ENCODE data around the gene PCBP3. TPM values are rescaled to one million over a fixed set of nuclear protein-coding genes. Genes with fewer than 3 reads are reported as not detected.

Gene PCBP3
- total and polyA plus RNA-seq, 2 of the 8 experiments (the other 6 are each of a cell fraction or from before 2014, with no cell fraction given) = 3.5 to 6.3 TPM

DNA sequence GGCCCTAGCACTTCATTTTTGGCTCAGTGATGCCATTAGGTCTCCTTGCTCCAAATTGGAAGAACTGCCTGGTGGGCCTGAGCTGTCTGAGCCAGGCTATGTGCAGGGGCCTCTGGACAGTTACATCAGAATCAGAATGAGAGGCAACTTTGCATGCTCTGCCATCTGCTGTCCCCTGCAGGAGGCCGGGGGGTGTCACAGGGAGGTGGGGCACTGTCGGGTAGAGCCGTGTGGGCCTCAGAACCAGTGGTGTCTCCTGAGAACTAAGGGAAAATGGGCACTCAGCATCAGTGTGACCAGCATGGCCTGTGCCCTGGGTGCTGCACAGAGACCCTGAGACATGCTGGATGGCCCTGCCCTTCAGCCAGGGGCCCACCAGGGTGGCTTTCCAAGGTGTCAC is 291.0 kb downstream of the PCBP3 start:
- Histone ChIP-seq H3K56ac (replicated peaks; ENCODE audit: insufficient read length, low read depth, low read length) (no peak overlapping the region), H2BK5ac (ENCODE audit: low read depth, low read length) (no peak overlapping the region), H4K20me1 (replicated peaks in 1 of 2; ENCODE audit: control insufficient read depth in 1 of 2, insufficient read depth in 2 of 2, low read length in 2 of 2) (no peaks in the 10 kb centered on the region), H3K23ac (ENCODE audit: insufficient read length) (no peak overlapping the region), H3K9me3 (ENCODE audit: insufficient read depth in 2 of 2, low read depth in 1 of 2, low read length in 1 of 2) (peaks cover 47 to 77% of the 10 kb centered on the region in 2 experiments), H4K5ac (ENCODE audit: insufficient read length, low read depth, low read length) (no peak overlapping the region), H3K4me1 (replicated peaks in 1 of 4; ENCODE audit: control insufficient read depth in 3 of 4, insufficient read depth in 4 of 4, low read length in 3 of 4) (no peaks in the 10 kb centered on the region), H3K4me3 (ENCODE audit: extremely low read depth in 1 of 4, insufficient read depth in 2 of 4, low read depth in 3 of 4, low read length in 4 of 4) (no peak overlapping the region), H3K79me1 (ENCODE audit: low read depth, low read length) (no peaks in the 10 kb centered on the region), H2BK15ac (ENCODE audit: low read length) (no peak overlapping the region), H3K27me3 (replicated peaks in 1 of 4; ENCODE audit: control insufficient read depth in 3 of 4, extremely low read depth in 1 of 4, insufficient read depth in 3 of 4, low read length in 3 of 4) (no peaks in the 10 kb centered on the region), H3K79me2 (ENCODE audit: control insufficient read depth in 1 of 2, insufficient read depth in 2 of 2, low read length in 2 of 2) (no peaks in the 10 kb centered on the region), H2BK120ac (replicated peaks; ENCODE audit: low read depth, low read length) (no peak overlapping the region), H2AK5ac (ENCODE audit: low read depth, low read length) (no peak overlapping the region), H2BK12ac (ENCODE audit: low read depth, low read length) (no peak overlapping the region), H3K27ac (ENCODE audit: low read depth, low read length) (no peak overlapping the region), H3K18ac (ENCODE audit: extremely low read depth, low read length) (no peak overlapping the region), H4K91ac (replicated peaks; ENCODE audit: insufficient read length, low read length) (no peak overlapping the region), H3K23me2 (ENCODE audit: low read depth, low read length) (no peaks in the 10 kb centered on the region), H3K36me3 (ENCODE audit: control insufficient read depth in 2 of 4, insufficient read depth in 4 of 4, low read length in 3 of 4) (no peaks in the 10 kb centered on the region), H3K4ac (replicated peaks; ENCODE audit: insufficient read length, low read depth, low read length) (no peak overlapping the region), H2BK20ac (ENCODE audit: low read length) (no peak overlapping the region), H2AFZ (ENCODE audit: low read length) (no peak overlapping the region), H4K8ac (ENCODE audit: extremely low read depth, insufficient read depth, low read length) (no peak overlapping the region), H3K4me2 (ENCODE audit: insufficient read depth in 1 of 2, low read depth in 2 of 2, low read length in 2 of 2) (no peak overlapping the region), H3K9ac (replicated peaks in 1 of 4; ENCODE audit: extremely low read depth in 1 of 4, low read depth in 3 of 4, low read length in 3 of 4) (no peak overlapping the region), H3K14ac (ENCODE audit: insufficient read length) (no peak overlapping the region)
- ChIA-PET POLR2A (ENCODE audit: partially characterized antibody) (no interaction called here), CTCF (ENCODE audit: partially characterized antibody) (interaction anchor here (0.7 to 1.9 kb wide), 2 partner anchors 13 to 20 kb away, joined by 3 to 6 read pairs; no protein-coding TSS in a partner anchor)
- TF ChIP-seq KDM1A (IDR thresholded peaks at IDR 0.05; ENCODE audit: borderline replicate concordance, low read length) = no peak
- TF ChIP-seq SP1 (IDR thresholded peaks at IDR 0.05; ENCODE audit: low read depth, low read length) = no peak
- TF ChIP-seq POU5F1 (IDR thresholded peaks at IDR 0.05; ENCODE audit: low read depth, low read length) = no peak
- TF ChIP-seq, protein P1, sequence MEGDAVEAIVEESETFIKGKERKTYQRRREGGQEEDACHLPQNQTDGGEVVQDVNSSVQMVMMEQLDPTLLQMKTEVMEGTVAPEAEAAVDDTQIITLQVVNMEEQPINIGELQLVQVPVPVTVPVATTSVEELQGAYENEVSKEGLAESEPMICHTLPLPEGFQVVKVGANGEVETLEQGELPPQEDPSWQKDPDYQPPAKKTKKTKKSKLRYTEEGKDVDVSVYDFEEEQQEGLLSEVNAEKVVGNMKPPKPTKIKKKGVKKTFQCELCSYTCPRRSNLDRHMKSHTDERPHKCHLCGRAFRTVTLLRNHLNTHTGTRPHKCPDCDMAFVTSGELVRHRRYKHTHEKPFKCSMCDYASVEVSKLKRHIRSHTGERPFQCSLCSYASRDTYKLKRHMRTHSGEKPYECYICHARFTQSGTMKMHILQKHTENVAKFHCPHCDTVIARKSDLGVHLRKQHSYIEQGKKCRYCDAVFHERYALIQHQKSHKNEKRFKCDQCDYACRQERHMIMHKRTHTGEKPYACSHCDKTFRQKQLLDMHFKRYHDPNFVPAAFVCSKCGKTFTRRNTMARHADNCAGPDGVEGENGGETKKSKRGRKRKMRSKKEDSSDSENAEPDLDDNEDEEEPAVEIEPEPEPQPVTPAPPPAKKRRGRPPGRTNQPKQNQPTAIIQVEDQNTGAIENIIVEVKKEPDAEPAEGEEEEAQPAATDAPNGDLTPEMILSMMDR (IDR thresholded peaks at IDR 0.05; ENCODE audit: control extremely low read depth in 1 of 3, insufficient read depth in 1 of 3, low read depth in 1 of 3, low read length in 3 of 3) = no peak
- no peak for TF ChIP-seq MAFK (IDR thresholded peaks at IDR 0.05; ENCODE audit: low read depth, low read length)
- TF ChIP-seq NANOG (IDR thresholded peaks at IDR 0.05; ENCODE audit: insufficient read depth, low read depth, low read length, poor library complexity, severe bottlenecking) = no peak
- DNase-seq (ENCODE audit: low read depth in 1 of 2, low spot score in 2 of 2) (no peak), FAIRE-seq (no peak)
- WGBS, 2 experiments (ENCODE audit: extremely low coverage in 1 of 2, insufficient coverage in 1 of 2, insufficient read length in 1 of 2, insufficient replicate concordance in 2 of 2, low coverage in 1 of 2, low lambda C conversion rate in 2 of 2, missing lambda C conversion rate in 1 of 2) = 95% methylated on average over 3 of the region's 3 CpGs; no CpG with 5 or more reads in 1 of the 2 experiments
